WTC11 (cell line): ENCODE measurements around the gene TRAF7.
"Not testable (repeated sequence)": the region's sequence is repeated elsewhere in the genome, so short reads cannot be mapped to it uniquely, and the experiment has no call there.

Experiments used
- ETV6 ChIP-seq: sonication (generic); formaldehyde crosslinking; IDR thresholded peaks from 2 replicates; pipeline ENCODE4 v1.8.1; 2022; ENCODE audit warnings: mild to moderate bottlenecking, missing genetic modification reagents
- IRF1 ChIP-seq: sonication (generic); formaldehyde crosslinking; IDR thresholded peaks from 2 replicates; pipeline ENCODE4 v1.8.0; 2023; ENCODE audit warnings: missing genetic modification reagents
- MYBL2 ChIP-seq: sonication (generic); formaldehyde crosslinking; IDR thresholded peaks from 2 replicates; pipeline ENCODE4 v1.8.1; 2023; ENCODE audit warnings: mild to moderate bottlenecking, moderate library complexity, missing genetic modification reagents
- SP1 ChIP-seq: sonication (generic); formaldehyde crosslinking; conservative IDR thresholded peaks from 2 replicates; pipeline ENCODE4 v1.8.1; 2022; ENCODE audit warnings: missing genetic modification reagents
- TEAD4 ChIP-seq: sonication (generic); formaldehyde crosslinking; IDR thresholded peaks from 2 replicates; pipeline ENCODE4 v1.8.0; 2022; ENCODE audit warnings: mild to moderate bottlenecking, missing genetic modification reagents
- TF ChIP-seq, protein P1 (sequence below): fragments of 200-600 bp; IDR thresholded peaks from 2 replicates; pipeline ENCODE4 v1.8.0; 2022; ENCODE audit warnings: antibody characterized with exemption

DNA sequence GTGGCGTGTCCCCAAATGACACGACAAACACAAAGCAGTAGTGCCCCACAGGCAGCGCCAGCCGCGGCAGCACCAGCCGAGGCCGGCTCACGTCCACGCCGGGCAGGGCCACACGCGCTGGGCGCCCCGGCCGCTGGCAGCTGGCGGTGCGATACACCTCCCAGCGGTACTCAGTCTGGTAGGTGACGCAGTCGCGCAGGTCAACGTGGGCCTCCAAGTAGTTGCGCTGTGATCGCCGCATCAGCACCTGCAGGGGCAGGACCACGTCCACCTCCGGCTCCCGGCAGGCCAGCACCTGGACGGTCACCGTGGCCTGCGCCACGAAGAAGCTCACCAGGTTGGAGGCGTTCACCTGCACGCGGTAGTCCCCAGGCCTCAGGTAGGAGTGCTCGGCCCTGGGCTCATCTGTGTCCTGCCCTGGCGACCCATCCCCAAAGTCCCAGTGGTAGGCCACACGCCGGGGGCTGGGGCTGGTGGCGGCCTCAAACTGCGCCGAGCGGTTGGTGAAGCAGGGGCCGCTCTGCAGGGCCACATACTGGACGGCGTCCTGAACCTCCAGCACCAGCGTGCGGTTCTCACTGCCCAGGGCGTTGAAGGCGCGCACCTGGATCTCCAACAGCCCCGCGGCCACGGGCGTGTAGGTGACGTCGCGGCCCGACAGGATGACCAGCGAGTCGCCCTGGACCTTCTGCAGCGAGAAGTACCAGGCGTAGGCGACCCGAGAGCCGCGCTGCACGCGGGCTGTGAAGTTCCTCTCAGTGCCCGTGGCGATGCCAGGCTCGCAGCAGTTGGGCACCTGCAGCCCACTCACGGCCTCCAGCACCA lies 46.9 kb upstream of the TRAF7 start:
- not testable (repeated sequence) for TF ChIP-seq TEAD4 (CRISPR knock-in tag); SP1; IRF1 (CRISPR knock-in tag); MYBL2 (CRISPR knock-in tag); ETV6 (CRISPR knock-in tag)
- TF ChIP-seq, protein P1, sequence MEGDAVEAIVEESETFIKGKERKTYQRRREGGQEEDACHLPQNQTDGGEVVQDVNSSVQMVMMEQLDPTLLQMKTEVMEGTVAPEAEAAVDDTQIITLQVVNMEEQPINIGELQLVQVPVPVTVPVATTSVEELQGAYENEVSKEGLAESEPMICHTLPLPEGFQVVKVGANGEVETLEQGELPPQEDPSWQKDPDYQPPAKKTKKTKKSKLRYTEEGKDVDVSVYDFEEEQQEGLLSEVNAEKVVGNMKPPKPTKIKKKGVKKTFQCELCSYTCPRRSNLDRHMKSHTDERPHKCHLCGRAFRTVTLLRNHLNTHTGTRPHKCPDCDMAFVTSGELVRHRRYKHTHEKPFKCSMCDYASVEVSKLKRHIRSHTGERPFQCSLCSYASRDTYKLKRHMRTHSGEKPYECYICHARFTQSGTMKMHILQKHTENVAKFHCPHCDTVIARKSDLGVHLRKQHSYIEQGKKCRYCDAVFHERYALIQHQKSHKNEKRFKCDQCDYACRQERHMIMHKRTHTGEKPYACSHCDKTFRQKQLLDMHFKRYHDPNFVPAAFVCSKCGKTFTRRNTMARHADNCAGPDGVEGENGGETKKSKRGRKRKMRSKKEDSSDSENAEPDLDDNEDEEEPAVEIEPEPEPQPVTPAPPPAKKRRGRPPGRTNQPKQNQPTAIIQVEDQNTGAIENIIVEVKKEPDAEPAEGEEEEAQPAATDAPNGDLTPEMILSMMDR: not testable (repeated sequence)
